ENCODE data around the gene FOXL1.

GRCh38 chr16:86565644-86566511 lies 12.5 kb upstream of the FOXL1 start:
- TF ChIP-seq, protein P1, sequence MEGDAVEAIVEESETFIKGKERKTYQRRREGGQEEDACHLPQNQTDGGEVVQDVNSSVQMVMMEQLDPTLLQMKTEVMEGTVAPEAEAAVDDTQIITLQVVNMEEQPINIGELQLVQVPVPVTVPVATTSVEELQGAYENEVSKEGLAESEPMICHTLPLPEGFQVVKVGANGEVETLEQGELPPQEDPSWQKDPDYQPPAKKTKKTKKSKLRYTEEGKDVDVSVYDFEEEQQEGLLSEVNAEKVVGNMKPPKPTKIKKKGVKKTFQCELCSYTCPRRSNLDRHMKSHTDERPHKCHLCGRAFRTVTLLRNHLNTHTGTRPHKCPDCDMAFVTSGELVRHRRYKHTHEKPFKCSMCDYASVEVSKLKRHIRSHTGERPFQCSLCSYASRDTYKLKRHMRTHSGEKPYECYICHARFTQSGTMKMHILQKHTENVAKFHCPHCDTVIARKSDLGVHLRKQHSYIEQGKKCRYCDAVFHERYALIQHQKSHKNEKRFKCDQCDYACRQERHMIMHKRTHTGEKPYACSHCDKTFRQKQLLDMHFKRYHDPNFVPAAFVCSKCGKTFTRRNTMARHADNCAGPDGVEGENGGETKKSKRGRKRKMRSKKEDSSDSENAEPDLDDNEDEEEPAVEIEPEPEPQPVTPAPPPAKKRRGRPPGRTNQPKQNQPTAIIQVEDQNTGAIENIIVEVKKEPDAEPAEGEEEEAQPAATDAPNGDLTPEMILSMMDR (IDR thresholded peaks at IDR 0.05): no peak
- TF ChIP-seq POLR2A (IDR thresholded peaks at IDR 0.05) (no peak), POLR2AphosphoS5 (IDR thresholded peaks at IDR 0.05) (no peak)

Measured in sigmoid colon (tissue), 4 donors.